Calu3 (cell line): Measurements from ENCODE around the gene PRKN. TPM values are rescaled to one million over a fixed set of nuclear protein-coding genes. Genes with fewer than 3 reads are reported as not detected.

Experiments used
- BruUV-seq: library from RNA; stranded (reverse); fragments of 400-500 nt; replicated peaks from 2 replicates; lab custom pipeline; 2021; lab: Mats Ljungman, UMichigan
- CTCF ChIA-PET: fragments of 300-600 bp; sonication (Branson Sonifier 250); formaldehyde crosslinking; loops from one replicate; lab custom pipeline; 2022; ENCODE audit warnings: antibody characterized with exemption; lab: Charles Lee
- DNase-seq: peaks from one replicate; pipeline ENCODE4 v3.0.0; 2022
- H3K27ac Mint-ChIP-seq: one replicate; pipeline ENCODE4 v1.8.0; 2022; ENCODE audit warnings: mixed read lengths; ENCODE audit not compliant: unreplicated experiment
- H3K27me3 Mint-ChIP-seq: one replicate; pipeline ENCODE4 v1.8.0; 2022; ENCODE audit warnings: mixed read lengths; ENCODE audit not compliant: unreplicated experiment
- H3K36me3 Mint-ChIP-seq: one replicate; pipeline ENCODE4 v1.8.0; 2022; ENCODE audit warnings: mild to moderate bottlenecking, moderate library complexity, mixed read lengths; ENCODE audit not compliant: insufficient read depth, unreplicated experiment
- H3K4me1 Mint-ChIP-seq: one replicate; pipeline ENCODE4 v1.8.0; 2022; ENCODE audit warnings: mild to moderate bottlenecking, low read depth, mixed read lengths; ENCODE audit not compliant: unreplicated experiment
- H3K4me3 Mint-ChIP-seq: one replicate; pipeline ENCODE4 v1.8.0; 2022; ENCODE audit warnings: mild to moderate bottlenecking, low read depth, moderate library complexity, mixed read lengths; ENCODE audit not compliant: unreplicated experiment
- H3K9me3 Mint-ChIP-seq: one replicate; pipeline ENCODE4 v1.8.0; 2022; ENCODE audit warnings: low read depth, mixed read lengths; ENCODE audit not compliant: unreplicated experiment
- intact Hi-C: fragments of 100-400 bp; cut with micrococcal nuclease; formaldehyde crosslinking; loops from one replicate; pipeline ENCODE4 v1.10.0; 2022; ENCODE audit not compliant: unreplicated experiment
- total RNA-seq: library from RNA; stranded (reverse); gene quantifications from 2 replicates; pipeline ENCODE4 v1.2.3, GENCODE V29; 2022
- TF ChIP-seq, protein P1 (sequence below): fragments of 200-600 bp; IDR thresholded peaks from one replicate; pipeline ENCODE4 v1.8.0; 2022; ENCODE audit warnings: antibody characterized with exemption; ENCODE audit not compliant: unreplicated experiment

The PRKN gene
- total RNA-seq, 1 experiment from 2014 or later = 3.8 TPM

DNA sequence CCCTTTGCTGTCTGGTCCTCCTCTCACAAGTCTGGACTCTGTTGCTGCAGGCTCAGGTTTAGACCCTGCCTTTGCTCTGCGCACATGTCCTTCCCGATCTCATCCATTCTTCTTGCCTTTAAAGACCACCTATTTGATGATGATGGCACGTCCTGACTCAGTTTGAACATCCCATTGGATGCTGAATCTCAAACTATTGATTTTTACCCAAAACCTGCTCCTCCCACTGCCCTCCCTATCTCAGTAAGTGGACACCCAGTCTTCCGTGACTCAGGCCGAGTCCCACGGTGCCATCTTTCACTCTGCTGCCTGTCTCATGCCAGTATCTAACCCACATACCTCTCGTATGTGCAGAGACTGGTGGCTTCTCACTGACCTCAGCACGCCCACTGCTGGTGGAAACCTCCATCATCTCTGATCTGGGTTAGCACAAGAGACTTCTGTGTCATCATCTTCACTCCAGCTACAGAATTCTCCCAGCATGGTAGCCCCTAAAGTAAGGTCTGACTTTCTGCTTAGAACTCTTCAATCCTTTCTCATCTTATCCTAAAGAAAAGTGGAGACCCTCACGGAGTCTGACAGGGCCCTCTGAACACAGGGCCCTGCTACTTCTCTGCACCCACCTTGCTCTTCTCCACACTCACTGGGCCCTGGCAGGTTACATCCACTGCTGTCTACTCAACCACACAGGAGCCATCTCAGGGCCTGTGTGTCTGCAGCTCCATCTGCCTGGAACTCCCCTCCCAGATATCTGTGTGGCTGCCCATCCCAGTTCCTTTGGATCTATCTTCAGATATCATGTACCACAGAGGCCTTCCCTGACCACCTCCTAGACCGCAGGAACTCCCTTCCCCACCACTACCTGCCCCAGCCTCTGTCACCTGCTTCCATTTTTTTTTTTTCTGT, 1066.6 kb downstream of the PRKN start:
- intact Hi-C loops = no loop called here
- CTCF ChIA-PET = no interaction called here

DNA sequence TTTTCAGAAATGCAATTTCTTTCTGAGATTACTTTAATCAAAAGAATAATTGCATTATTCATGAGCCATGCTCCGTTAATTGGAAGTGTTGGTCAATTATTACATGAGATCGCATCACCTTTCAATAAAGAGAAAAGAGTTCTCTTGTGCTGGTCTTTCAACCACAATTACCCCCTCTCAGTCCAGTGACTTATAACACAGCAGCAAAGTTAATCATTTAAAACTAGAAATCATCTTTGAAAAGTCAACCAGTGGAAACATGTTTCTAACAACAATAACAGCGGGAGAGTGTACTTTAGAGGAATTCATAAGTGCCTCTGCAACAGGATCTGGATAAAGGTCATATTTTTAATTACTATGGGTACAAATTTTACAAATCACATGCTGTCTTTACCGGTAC, 1069.4 kb downstream of the PRKN start:
- Mint-ChIP-seq H3K4me3 (peak overlapping the region; percentile 24), H3K4me1 (peaks cover 6% of the 10 kb centered on the region), H3K36me3 (peaks cover 4% of the 10 kb centered on the region), H3K9me3 (peaks cover 4% of the 10 kb centered on the region), H3K27me3 (no peaks in the 10 kb centered on the region), H3K27ac (peak overlapping the region; percentile 81)
- intact Hi-C loops = no loop called here
- CTCF ChIA-PET = interaction anchor here (0.7 to 0.8 kb wide), 2 partner anchors 18 to 400 kb away, joined by 4 to 5 read pairs; no protein-coding TSS in a partner anchor
- BruUV-seq = no TSS peak
- TF ChIP-seq, protein P1, sequence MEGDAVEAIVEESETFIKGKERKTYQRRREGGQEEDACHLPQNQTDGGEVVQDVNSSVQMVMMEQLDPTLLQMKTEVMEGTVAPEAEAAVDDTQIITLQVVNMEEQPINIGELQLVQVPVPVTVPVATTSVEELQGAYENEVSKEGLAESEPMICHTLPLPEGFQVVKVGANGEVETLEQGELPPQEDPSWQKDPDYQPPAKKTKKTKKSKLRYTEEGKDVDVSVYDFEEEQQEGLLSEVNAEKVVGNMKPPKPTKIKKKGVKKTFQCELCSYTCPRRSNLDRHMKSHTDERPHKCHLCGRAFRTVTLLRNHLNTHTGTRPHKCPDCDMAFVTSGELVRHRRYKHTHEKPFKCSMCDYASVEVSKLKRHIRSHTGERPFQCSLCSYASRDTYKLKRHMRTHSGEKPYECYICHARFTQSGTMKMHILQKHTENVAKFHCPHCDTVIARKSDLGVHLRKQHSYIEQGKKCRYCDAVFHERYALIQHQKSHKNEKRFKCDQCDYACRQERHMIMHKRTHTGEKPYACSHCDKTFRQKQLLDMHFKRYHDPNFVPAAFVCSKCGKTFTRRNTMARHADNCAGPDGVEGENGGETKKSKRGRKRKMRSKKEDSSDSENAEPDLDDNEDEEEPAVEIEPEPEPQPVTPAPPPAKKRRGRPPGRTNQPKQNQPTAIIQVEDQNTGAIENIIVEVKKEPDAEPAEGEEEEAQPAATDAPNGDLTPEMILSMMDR = no peak
- DNase-seq = no peak

More for the DNA sequence above, 1066.6 kb downstream of the PRKN start:
- no peak overlapping the region for H3K27ac Mint-ChIP-seq
- H3K4me1 Mint-ChIP-seq = peaks cover 6% of the 10 kb centered on the region
- no peak for DNase-seq
- H3K27me3 Mint-ChIP-seq = no peaks in the 10 kb centered on the region
- peaks cover 4% of the 10 kb centered on the region for H3K36me3 Mint-ChIP-seq
- H3K9me3 Mint-ChIP-seq = peaks cover 4% of the 10 kb centered on the region
- TF ChIP-seq, protein P1 = no peak
- BruUV-seq = no TSS peak
- no peak overlapping the region for H3K4me3 Mint-ChIP-seq

DNA sequence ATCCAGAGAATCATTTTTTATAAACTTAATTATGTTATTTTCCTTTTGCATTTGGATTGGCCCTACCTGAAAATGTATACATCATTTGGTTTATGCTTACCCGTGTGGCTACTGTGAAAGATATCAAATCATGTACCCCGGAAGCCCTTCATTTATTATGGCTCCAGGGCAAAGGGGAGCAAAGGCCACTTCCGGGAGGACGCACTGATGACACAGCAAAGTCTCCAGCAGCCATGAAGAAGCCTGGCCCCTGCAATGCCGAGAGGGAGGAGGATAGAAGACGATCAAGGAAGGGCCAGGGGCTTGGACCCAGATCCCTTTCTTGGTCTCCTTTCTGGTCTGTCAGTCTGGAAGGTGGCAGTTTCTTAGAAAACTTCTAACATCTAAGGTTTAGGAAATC, 1073.4 kb downstream of the PRKN start:
- Mint-ChIP-seq H3K36me3 (peaks cover 4% of the 10 kb centered on the region), H3K9me3 (peaks cover 2% of the 10 kb centered on the region), H3K27ac (no peak overlapping the region), H3K27me3 (no peaks in the 10 kb centered on the region), H3K4me3 (no peak overlapping the region), H3K4me1 (peaks cover 6% of the 10 kb centered on the region)
- TF ChIP-seq, protein P1 = no peak
- BruUV-seq = no TSS peak
- no peak for DNase-seq
- CTCF ChIA-PET = no interaction called here
- intact Hi-C loops = no loop called here

DNA sequence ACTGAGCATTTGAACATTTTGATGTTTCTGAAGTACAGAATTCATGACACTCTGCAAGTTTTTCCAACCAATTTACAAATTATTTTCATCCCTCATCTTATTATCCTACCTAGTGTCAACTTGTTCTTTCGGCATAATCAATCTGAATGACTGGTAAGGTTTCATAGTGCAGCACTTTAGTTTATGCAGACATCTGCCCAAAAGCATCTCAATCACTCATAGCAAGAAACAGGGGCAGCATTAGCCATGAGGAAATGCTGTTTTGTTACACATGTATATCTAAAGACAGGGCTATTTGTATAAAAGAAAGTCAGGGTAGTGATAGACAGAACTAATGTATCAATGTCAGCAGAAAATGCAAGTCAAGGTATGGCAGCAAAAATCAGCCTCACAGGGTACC, 1075.6 kb downstream of the PRKN start:
- no TSS peak for BruUV-seq
- TF ChIP-seq, protein P1 = no peak
- H3K36me3 Mint-ChIP-seq = no peaks in the 10 kb centered on the region
- CTCF ChIA-PET = no interaction called here
- H3K27me3 Mint-ChIP-seq = no peaks in the 10 kb centered on the region
- H3K4me1 Mint-ChIP-seq = no peaks in the 10 kb centered on the region
- no peak for DNase-seq
- intact Hi-C loops = no loop called here
- H3K4me3 Mint-ChIP-seq = no peak overlapping the region
- H3K9me3 Mint-ChIP-seq = peaks cover 2% of the 10 kb centered on the region
- no peak overlapping the region for H3K27ac Mint-ChIP-seq
